Measurements from ENCODE around the gene FAM9C.

FAM9C gene

GRCh38 chrX:13082206-13083065, 38.0 kb upstream of the FAM9C start:
- no peak for TF ChIP-seq POLR2A (IDR thresholded peaks at IDR 0.05; ENCODE audit: low read length)
- no peak for TF ChIP-seq GATA1 (IDR thresholded peaks at IDR 0.05; ENCODE audit: low read depth, low read length)
- no peak for DNase-seq

- no peak for TF ChIP-seq POLR2A (IDR thresholded peaks at IDR 0.05; ENCODE audit: low read length)
- DNase-seq = no peak
These were observed 37.2 kb upstream of the FAM9C start for GRCh38 chrX:13081395-13082205.

DNA sequence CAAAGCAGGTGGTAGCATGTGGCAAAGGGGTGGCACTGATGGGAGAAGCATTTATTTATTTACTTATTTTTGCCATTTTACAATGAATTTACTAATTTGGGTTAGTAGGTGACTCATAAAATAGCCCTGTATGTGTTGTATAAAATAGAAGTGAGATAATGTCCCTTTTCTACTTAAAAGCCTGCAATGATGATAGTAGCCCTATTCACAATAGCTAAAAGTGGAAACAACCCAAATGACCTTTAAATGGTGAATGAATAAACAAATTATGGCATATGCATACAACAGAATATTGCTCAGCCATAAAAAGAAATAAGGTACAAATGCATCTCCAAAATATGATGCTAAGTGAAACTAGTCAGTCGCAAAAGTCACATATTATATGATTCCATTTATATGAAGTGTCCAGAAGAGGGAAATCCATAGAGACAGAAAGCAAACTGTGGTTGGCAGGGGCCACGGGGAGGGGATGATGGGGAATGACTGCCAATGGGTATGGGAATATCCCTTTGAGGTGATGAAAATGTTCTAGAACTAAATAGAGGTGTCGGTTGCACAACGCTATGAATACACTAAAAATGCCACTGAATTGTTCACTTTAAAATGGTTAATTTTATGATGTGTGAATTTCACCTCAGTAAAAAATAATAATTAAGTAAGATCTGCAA, 35.8 kb upstream of the FAM9C start:
- DNase-seq = no peak
- TF ChIP-seq POLR2A (IDR thresholded peaks at IDR 0.05; ENCODE audit: low read length) = no peak
- no peak for TF ChIP-seq GATA1 (IDR thresholded peaks at IDR 0.05; ENCODE audit: low read depth, low read length)

- DNase-seq = no peak
- TF ChIP-seq GATA1 (IDR thresholded peaks at IDR 0.05; ENCODE audit: low read depth, low read length) (no peak), POLR2A (IDR thresholded peaks at IDR 0.05; ENCODE audit: low read length) (no peak)
These were observed 34.5 kb upstream of the FAM9C start for GRCh38 chrX:13078739-13079444.

DNA sequence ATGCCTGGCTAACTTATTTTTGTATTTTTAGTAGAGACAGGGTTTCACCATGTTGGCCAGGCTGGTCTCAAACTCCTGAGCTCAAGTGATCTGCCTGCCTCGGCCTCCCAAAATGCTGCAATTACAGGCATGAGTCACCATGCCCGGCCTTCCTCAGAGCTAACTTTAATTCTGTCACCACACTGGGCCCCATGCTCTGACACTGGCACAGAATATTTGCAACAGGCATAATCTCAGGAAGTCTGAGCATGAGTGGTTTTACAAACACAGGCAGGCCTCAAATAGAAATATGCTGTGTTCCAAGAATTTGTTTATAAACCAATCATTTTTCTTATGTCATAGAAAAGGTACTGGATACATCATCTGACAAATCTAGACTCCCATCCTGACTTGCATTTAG, 32.7 kb upstream of the FAM9C start:
- DNase-seq = no peak
- TF ChIP-seq GATA1 (IDR thresholded peaks at IDR 0.05; ENCODE audit: low read depth, low read length) (no peak), POLR2A (IDR thresholded peaks at IDR 0.05; ENCODE audit: low read length) (no peak)

GRCh38 chrX:13076176-13076961, 31.9 kb upstream of the FAM9C start:
- no peak for DNase-seq
- TF ChIP-seq GATA1 (IDR thresholded peaks at IDR 0.05; ENCODE audit: low read depth, low read length) = no peak
- TF ChIP-seq POLR2A (IDR thresholded peaks at IDR 0.05; ENCODE audit: low read length) = no peak

DNA sequence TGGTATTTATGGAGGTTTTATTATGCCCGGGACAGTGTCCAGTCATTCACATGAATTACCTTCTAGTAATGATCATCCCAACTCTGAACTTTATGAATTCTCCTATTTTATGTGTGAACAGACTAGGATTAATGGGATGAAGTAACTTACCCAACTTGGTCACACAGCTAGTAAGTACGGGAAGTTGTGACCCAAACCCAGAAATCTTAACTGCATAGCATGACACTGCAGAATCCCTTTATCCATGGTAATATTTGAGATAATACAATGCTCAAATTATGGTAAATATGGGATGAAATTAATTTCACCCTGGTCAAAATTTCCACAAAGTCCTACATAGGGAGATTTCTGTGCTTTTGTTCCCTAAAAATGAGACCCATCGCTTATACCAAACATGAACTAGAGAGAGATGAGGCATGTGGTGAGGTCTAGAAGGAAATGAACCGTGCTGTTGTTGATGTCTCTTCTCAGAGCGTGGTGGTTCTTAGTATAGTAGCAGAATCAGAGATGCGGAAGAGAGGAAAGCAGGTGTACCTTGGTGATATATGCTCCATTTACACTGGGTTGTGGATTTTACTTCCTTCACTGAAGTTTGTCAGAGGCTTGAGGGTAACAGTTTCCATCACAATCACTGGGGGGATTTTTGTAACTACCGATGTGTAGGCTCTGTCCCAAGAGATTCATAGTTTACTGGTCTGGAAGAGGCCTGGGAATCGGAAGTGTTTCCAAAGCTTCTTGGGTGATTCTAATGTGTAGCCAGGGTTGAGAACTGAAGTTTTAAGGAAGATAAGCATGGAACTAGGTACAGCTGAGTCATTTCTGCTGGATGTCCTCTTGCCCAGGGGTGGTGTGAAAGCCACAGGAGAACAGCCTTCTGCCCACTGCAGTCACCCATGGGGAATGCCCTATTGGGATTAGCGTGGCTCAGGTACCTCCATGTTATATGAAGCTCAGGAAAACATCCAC, 30.2 kb upstream of the FAM9C start:
- TF ChIP-seq POLR2A (IDR thresholded peaks at IDR 0.05; ENCODE audit: low read length) (no peak), GATA1 (IDR thresholded peaks at IDR 0.05; ENCODE audit: low read depth, low read length) (no peak)
- DNase-seq = no peak

DNA sequence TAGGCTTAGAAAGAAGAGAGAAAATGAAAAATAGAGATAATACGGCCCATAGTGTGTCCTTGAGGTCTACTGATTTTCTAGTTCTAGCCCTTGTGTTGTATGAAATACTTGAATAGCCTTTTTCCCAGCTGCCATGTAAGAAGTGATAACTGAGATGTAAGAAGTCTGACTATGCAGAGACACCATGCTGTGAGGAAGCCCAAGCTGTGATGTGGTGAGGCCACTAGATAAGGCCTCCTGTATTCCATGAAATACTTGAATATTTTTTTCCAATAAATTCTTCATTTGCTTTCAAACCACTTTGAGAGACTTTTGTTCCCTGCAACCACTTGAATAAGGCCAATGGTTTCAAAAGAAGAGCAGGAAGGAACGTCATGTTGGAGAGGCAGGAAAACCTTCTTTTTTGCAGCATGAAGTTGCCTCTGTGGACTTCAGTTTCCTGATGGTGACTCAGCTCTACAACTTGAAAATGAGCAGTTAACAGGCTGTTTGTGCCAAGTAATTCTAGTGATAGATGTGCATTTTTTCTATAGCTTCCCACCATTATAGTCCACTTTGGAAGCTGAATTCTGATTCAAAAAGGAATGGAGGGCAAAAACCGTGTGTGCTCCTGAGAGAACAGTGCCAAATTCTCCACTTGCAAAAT, 25.5 kb upstream of the FAM9C start:
- TF ChIP-seq GATA1 (IDR thresholded peaks at IDR 0.05; ENCODE audit: low read depth, low read length) (no peak), POLR2A (IDR thresholded peaks at IDR 0.05; ENCODE audit: low read length) (no peak)
- no peak for DNase-seq

DNA sequence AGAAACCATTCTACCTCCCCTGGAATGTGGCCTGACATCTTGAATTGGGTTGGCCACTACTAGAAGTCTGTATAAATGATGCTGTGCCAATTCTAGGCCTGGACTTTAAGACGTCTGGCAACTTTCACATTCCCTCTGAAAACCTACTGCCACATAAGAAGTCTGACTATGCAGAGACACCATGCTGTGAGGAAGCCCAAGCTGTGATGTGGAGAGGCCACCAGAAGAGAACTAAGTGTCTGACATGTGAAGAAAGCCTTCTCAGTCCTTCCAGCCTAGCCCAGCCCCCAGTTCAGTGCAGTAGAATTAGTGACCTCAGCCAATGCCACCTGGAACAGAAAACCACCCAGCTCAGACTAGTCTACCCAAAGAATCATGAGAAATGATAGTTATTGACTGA, 24.2 kb upstream of the FAM9C start:
- DNase-seq = no peak
- no peak for TF ChIP-seq POLR2A (IDR thresholded peaks at IDR 0.05; ENCODE audit: low read length)
- TF ChIP-seq GATA1 (IDR thresholded peaks at IDR 0.05; ENCODE audit: low read depth, low read length) = no peak

DNA sequence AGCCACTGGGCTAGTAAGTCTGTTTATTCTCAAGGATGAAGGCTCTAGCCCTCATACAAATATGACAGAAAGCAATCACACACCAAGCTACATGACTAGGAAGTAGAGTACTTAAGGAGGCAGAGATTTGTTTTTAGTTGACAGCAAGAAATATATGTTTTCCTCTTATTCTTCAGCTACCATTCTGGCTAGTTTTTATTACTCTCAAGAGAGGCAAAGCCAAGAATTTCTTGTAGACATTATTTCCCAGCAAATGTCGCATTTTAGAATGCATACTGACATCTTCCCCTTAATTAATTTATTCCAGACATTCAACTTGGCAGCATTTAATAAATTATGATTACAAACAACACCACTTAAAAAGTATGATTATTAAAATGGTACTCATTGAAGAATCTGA, 23.4 kb upstream of the FAM9C start:
- no peak for DNase-seq
- no peak for TF ChIP-seq GATA1 (IDR thresholded peaks at IDR 0.05; ENCODE audit: low read depth, low read length)
- TF ChIP-seq POLR2A (IDR thresholded peaks at IDR 0.05; ENCODE audit: low read length) = no peak

DNA sequence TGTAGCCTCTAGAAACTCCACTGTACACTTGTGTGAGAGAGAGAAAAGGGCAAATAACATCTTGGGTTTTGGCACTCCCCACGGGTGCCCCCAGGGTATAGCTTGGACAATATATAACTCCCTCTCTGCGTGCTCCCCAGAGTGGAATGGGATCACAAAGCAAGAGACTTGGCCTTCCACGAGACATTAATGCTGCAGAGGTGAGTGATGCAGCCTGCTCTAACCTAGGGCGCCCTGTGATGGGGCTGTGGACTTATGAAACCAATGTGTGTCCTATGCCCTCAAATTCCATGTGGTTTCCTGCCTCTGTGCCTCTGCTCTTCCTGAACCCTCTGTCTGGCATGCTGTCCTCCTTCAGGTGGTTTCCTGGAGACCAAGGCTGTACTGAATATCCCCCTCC, 22.0 kb upstream of the FAM9C start:
- no peak for DNase-seq
- TF ChIP-seq POLR2A (IDR thresholded peaks at IDR 0.05; ENCODE audit: low read length) (no peak), GATA1 (IDR thresholded peaks at IDR 0.05; ENCODE audit: low read depth, low read length) (no peak)
